ENCODE results near the gene LCP2.
A peak's percentile ranks its signal among the peaks of the same experiment; 100 is the strongest.
"Not testable (repeated sequence)": the region's sequence is repeated elsewhere in the genome, so short reads cannot be mapped to it uniquely, and the experiment has no call there.

Gene LCP2

GRCh38 chr5:170245436-170245835, 52.1 kb downstream of the LCP2 start:
- not testable (repeated sequence) for DNase-seq

GRCh38 chr5:170238456-170239196, 59.0 kb downstream of the LCP2 start:
- no peak for DNase-seq

GRCh38 chr5:170235876-170236864, 61.4 kb downstream of the LCP2 start:
- no peak for DNase-seq

- no peak for DNase-seq
Observed at GRCh38 chr5:170233358-170233892, 64.2 kb downstream of the LCP2 start.

GRCh38 chr5:170232786-170233185, 64.8 kb downstream of the LCP2 start, which contains the start of gene C5orf58:
TSS of gene C5orf58 (plus strand) at chr5:170232985. CDS start at chr5:170234977, 1,992 bp downstream.
- DNase-seq, result no peak

GRCh38 chr5:170228762-170229435, 68.7 kb downstream of the LCP2 start:
- DNase-seq, result no peak

- DNase-seq, result no peak
Observed at GRCh38 chr5:170226661-170227060, 70.9 kb downstream of the LCP2 start.

- DNase-seq, result no peak
Observed at GRCh38 chr5:170226129-170226615, 71.4 kb downstream of the LCP2 start.

- DNase-seq, result peak; percentile 90
Observed at GRCh38 chr5:170225326-170226128, 72.0 kb downstream of the LCP2 start.

- no peak for DNase-seq
Observed at GRCh38 chr5:170223906-170224305, 73.7 kb downstream of the LCP2 start.

- DNase-seq, result no peak
Observed at GRCh38 chr5:170223360-170223759, 74.2 kb downstream of the LCP2 start.

- DNase-seq, result no peak
Observed at GRCh38 chr5:170221327-170221741, 76.2 kb downstream of the LCP2 start.

- DNase-seq, result no peak
Observed at GRCh38 chr5:170220191-170220590, 77.4 kb downstream of the LCP2 start.

GRCh38 chr5:170219615-170220014, 78.0 kb downstream of the LCP2 start:
- no peak for DNase-seq

- no peak for DNase-seq
Observed at GRCh38 chr5:170218726-170219125, 78.9 kb downstream of the LCP2 start.

GRCh38 chr5:170217831-170218230, 79.7 kb downstream of the LCP2 start:
- DNase-seq, result no peak

GRCh38 chr5:170216257-170216864, 81.2 kb downstream of the LCP2 start:
- no peak for DNase-seq

GRCh38 chr5:170211575-170212334, 85.8 kb downstream of the LCP2 start:
- no peak for DNase-seq

GRCh38 chr5:170206958-170207357, 90.6 kb downstream of the LCP2 start:
- no peak for DNase-seq

- no peak for DNase-seq
Observed at GRCh38 chr5:170206216-170206615, 91.4 kb downstream of the LCP2 start.

GRCh38 chr5:170204202-170204601, 93.4 kb downstream of the LCP2 start:
- DNase-seq, result no peak

All from activated CD8-positive, alpha-beta memory T cell treated with anti-CD3 and anti-CD28 coated beads for 24 hours (primary cell).